GM06990 (cell line): ENCODE data around the gene CSTF3.

Source experiments
- DNase-seq: peaks from one replicate; pipeline ENCODE4 v3.0.0-alpha.2; 2011; ENCODE audit not compliant: insufficient read length; ENCODE audit errors: extremely low read depth
- H3K27me3 ChIP-seq: replicated peaks from 2 replicates; pipeline ENCODE4 v1.6.0; 2011; ENCODE audit warnings: low read length; ENCODE audit not compliant: control insufficient read depth, insufficient read depth
- H3K36me3 ChIP-seq: 2 replicates; pipeline ENCODE4 v1.5.1; 2011; ENCODE audit warnings: low read length; ENCODE audit not compliant: control insufficient read depth, insufficient read depth
- H3K4me3 ChIP-seq: replicated peaks from 2 replicates; pipeline ENCODE4 v1.5.1; 2011; ENCODE audit warnings: low read depth, mild to moderate bottlenecking, control low read depth, low read length
- CTCF ChIP-seq: IDR thresholded peaks from 2 replicates; pipeline ENCODE4 v1.5.1; 2011; ENCODE audit warnings: low read length, control low read depth, mild to moderate bottlenecking, inconsistent platforms; ENCODE audit not compliant: insufficient read depth, poor library complexity, severe bottlenecking

The CSTF3 gene

DNA sequence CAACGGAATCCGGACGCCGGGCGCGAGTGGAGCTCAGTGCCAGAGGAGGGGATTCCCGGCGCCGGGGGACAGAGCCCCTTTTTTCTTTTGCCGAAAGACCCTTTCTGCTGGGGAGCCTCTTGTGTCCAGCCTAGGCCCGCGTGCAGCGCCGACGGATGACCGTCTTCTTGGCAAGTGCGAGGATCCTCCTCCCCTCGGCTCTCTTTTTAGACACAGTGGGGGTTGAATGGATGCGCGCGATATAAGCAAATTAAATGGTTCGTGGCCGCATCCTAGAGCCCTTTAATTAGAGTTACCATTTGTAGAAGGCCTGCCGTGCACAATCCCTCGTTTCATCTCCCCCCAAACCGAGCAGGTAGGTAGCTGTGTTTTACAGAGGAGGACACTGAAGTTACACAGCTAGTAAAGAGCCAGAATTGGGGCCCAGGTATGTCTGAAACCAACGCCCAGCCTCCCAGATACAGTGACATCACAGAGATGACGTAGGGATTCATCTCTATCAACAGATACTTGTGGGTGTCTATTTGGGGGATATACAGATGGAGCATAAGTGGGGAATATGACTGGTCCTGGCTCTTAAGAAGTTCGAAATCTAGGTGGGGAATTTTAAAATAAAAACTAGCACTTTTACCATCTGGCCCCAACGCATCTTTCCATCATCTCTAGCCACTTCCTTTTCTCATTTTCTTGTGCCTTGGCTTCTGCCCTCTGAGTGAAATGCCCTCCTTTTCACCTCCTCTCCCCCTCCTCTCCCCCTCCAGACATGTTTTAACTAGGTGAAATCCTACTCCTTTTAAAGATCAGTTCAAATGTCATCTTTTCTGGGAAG lies 121.0 kb downstream of the CSTF3 start:
- peak; percentile 25 for DNase-seq
- Histone ChIP-seq H3K27me3 (no peaks in the 10 kb centered on the region), H3K4me3 (peak overlapping the region; percentile 96), H3K36me3 (no peaks in the 10 kb centered on the region)
- TF ChIP-seq CTCF, result no peak

GRCh38 chr11:33039274-33040032 lies 121.8 kb downstream of the CSTF3 start, which contains the start of gene TCP11L1:
TCP11L1 (plus strand) TSS chr11:33039572; CDS start chr11:33043774, 4,202 bp downstream.
- no peaks in the 10 kb centered on the region for H3K27me3 ChIP-seq
- H3K36me3 ChIP-seq, result no peaks in the 10 kb centered on the region
- H3K4me3 ChIP-seq, result peak within 1 kb of the TSS; percentile 96
- DNase-seq, result peak; percentile 90
- TF ChIP-seq CTCF, result no peak

DNA sequence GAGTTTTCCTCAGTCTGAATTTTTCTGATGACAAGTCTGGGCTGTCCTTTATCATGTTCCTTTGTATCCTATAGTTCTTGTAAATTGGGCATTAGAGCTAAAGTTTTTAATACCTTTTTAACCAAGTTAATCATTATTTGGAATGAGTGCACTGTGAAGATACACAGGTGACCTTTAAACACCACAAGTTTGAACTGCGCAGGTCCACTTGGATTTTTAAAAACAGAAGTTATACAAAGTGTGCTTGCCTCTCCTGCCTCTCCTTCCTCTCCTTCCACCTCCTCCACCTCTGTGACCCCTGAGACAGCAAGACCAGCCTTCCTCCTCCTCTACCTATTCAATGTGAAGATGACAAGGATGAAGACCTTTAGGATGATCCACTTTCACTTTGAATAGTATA lies 126.3 kb downstream of the CSTF3 start:
- no peak for DNase-seq
- TF ChIP-seq CTCF, result no peak
- H3K27me3 ChIP-seq, result no peaks in the 10 kb centered on the region
- no peaks in the 10 kb centered on the region for H3K36me3 ChIP-seq
- H3K4me3 ChIP-seq, result no peak overlapping the region
